WERI-Rb-1 (cell line): Measurements from ENCODE around the gene DAPL1.

Experiments used
- DNase-seq: peaks from one replicate; pipeline ENCODE4 v3.0.0-alpha.2; 2020
- H3K27ac ChIP-seq: fragments of 250-450 bp; sonication (Bioruptor Pico); 2 replicates; pipeline ENCODE4 v1.5.1; 2020; ENCODE audit warnings: mild to moderate bottlenecking, moderate library complexity
- H3K27me3 ChIP-seq: fragments of 250-450 bp; sonication (Bioruptor Pico); 2 replicates; pipeline ENCODE4 v1.5.1; 2021; ENCODE audit warnings: mild to moderate bottlenecking, low read depth, moderate library complexity; ENCODE audit not compliant: insufficient read depth, severe bottlenecking
- H3K36me3 ChIP-seq: fragments of 250-450 bp; sonication (Bioruptor Pico); 2 replicates; pipeline ENCODE4 v1.5.1; 2020; ENCODE audit warnings: mild to moderate bottlenecking, moderate library complexity
- H3K4me3 ChIP-seq: 2 replicates; pipeline ENCODE4 v1.5.1; 2011; ENCODE audit warnings: low read depth, mild to moderate bottlenecking, control low read depth, low read length
- H3K9me3 ChIP-seq: fragments of 250-450 bp; sonication (Bioruptor Pico); 2 replicates; pipeline ENCODE4 v1.5.1; 2021; ENCODE audit warnings: mild to moderate bottlenecking, moderate library complexity; ENCODE audit not compliant: severe bottlenecking
- CTCF ChIP-seq: IDR thresholded peaks from 2 replicates; pipeline ENCODE4 v1.5.1; 2011; ENCODE audit warnings: low read depth, mild to moderate bottlenecking, control low read depth, inconsistent platforms, low read length

The DAPL1 gene

DNA sequence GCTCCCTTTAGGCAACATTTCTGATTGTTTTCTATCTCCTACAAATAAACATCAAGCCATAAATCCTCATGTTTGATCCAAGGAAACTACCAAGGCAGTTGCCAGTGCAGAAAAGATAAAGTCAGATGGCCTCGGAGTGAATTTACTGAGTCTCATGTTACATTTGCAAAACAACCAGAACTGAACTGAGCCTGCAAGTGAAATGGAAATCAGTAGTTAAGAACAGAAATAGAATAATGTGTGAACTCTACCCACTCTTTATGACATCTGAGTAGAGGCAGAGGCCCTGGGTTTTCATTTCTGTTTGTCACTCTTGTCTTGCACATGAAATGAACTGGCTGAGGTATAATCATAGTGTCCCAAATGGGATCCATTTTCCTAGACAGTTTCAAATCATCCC lies 20.4 kb upstream of the DAPL1 start:
- no peak for TF ChIP-seq CTCF

DNA sequence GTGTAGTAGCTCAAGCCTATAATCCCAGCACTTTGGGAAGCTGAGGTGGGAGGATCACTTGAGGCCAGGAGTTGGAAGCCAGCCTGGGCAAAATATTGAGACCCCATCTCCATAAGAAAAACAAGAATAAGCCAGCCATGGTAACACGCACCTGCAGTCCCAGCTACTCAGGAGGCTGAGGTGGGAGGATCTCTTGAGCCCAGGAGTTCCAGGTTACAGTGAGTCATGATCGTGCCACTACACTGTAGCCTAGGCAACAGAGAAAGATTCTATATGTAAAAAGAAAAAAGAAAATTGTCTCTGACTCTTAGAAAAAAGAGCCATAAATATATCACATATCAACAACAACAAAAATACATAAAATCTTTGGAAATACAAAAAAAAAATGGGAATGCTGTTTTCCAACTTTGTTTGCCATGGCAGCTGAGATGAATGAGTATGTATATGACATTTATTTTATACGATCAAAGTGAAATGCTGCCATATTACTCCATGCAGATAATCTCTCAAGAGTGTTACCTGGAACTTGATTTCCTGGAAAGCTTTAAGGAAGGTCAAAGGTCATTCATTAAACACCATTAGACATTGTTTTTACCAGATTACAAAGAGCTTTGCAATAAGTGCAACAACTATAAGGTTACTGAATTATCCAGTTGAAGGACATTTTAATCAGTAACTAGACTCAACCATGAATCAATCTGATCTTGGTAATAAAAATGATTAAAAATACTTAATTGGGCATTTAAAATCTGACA lies 19.7 kb upstream of the DAPL1 start:
- no peak for DNase-seq
- no peaks in the 10 kb centered on the region for H3K27me3 ChIP-seq
- H3K27ac ChIP-seq: no peak overlapping the region
- H3K4me3 ChIP-seq: no peak overlapping the region
- H3K36me3 ChIP-seq: no peaks in the 10 kb centered on the region
- H3K9me3 ChIP-seq: no peaks in the 10 kb centered on the region
- no peak for TF ChIP-seq CTCF

More for the DNA sequence above, 20.4 kb upstream of the DAPL1 start:
- Histone ChIP-seq H3K4me3 (no peak overlapping the region), H3K9me3 (no peaks in the 10 kb centered on the region), H3K27me3 (no peaks in the 10 kb centered on the region), H3K36me3 (no peaks in the 10 kb centered on the region), H3K27ac (no peak overlapping the region)
- no peak for DNase-seq

- no peak overlapping the region for H3K4me3 ChIP-seq
- TF ChIP-seq CTCF: no peak
- DNase-seq: no peak
- H3K27me3 ChIP-seq: no peaks in the 10 kb centered on the region
- no peaks in the 10 kb centered on the region for H3K9me3 ChIP-seq
- no peak overlapping the region for H3K27ac ChIP-seq
- H3K36me3 ChIP-seq: no peaks in the 10 kb centered on the region
These were observed 18.9 kb upstream of the DAPL1 start for GRCh38 chr2:158776231-158776630.

DNA sequence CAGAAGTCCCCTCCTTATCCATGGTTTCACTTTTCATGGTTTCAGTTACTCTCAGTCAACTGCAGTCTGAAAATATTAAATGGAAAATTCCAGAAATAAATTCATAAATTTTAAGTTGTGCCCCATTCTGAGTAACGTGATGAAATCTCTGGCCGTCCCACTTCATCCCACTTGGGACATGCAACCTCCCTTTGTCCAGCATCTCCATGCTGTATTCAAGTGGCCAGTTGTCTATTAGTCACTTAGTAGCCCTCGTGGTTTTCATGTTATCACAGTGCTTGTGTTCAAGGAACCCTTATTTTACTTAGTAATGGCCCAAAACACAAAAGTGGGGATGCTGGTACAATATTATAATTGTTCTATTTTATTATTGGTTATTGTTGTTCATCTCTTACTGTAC lies 18.0 kb upstream of the DAPL1 start:
- Histone ChIP-seq H3K27me3 (no peaks in the 10 kb centered on the region), H3K4me3 (no peak overlapping the region), H3K36me3 (no peaks in the 10 kb centered on the region), H3K9me3 (no peaks in the 10 kb centered on the region), H3K27ac (no peak overlapping the region)
- TF ChIP-seq CTCF: no peak
- DNase-seq: no peak

DNA sequence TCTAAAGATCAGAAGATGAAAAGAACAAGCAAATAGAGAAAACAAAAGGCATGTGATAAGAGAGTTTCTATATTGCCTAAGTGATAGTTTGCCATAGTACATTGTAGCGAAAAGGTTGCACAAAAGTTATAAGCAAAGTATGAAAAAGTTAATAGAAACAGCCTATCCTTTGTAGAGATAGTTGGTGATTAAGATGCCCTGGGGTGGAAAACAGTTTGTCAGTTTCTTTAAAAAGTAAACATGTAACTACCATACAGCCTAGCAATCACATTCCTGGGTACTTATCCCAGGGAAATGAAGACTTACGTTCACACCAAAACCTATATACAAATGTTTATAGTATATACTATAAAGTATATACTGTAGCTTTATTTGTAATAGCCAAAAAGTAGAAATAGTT lies 16.9 kb upstream of the DAPL1 start:
- DNase-seq: no peak
- Histone ChIP-seq H3K27ac (no peak overlapping the region), H3K36me3 (no peaks in the 10 kb centered on the region), H3K27me3 (no peaks in the 10 kb centered on the region), H3K9me3 (no peaks in the 10 kb centered on the region), H3K4me3 (no peak overlapping the region)
- no peak for TF ChIP-seq CTCF

DNA sequence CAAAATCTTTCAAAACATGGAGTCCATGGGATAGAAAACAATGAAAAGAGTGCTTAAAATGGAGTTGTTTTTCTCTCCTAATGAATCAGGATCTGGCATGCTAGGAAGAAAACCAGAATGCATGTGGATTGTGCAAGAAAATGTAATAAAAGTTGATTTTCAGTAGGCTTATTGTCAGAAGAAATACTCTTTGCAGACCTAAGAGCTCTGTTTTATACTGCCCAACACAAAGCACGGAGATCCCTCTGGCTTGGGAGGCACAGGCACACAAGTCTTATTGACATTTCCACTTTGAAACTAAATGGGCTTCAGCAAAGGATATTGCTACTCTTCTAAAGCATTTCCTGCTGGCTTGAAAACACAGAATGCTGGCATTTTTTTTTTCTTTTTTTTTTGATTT lies 15.5 kb upstream of the DAPL1 start:
- H3K36me3 ChIP-seq: no peaks in the 10 kb centered on the region
- DNase-seq: no peak
- H3K27me3 ChIP-seq: no peaks in the 10 kb centered on the region
- TF ChIP-seq CTCF: no peak
- H3K9me3 ChIP-seq: no peaks in the 10 kb centered on the region
- no peak overlapping the region for H3K4me3 ChIP-seq
- H3K27ac ChIP-seq: no peak overlapping the region
